Measurements from ENCODE around the gene FXYD3.

Gene FXYD3

DNA sequence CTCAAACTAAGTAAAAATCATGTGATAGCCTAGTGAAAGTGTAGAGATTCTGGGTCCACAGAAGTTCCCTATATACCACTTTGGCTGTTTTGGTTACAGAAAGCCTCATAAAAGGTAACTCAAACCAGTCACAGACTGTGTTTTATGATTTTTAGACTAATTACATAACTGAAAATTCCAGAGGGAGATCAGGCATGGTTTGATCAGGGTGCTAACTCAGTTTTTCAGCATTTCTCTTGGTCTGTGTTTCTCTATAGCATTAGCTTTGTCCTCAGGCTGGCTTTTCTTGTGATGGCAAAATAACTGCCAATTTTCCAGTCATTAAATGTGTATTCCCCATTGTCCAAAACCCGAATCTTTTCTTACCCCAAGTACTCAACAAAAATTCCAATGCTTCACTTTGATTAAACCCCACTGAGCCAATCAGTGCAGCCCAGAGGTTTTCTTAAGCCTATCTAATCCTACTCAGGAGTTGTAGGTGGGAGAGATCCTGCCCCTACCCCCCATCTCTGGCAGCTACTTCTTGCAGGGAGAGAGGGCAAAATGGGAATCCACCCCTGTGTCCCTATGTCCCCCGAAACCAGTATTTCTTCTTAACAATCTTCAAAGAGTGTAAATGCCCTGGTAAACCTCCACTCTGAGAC, 8.6 kb upstream of the FXYD3 start:
- H3K27ac ChIP-seq (ENCODE audit: low read depth, low read length), result no peak overlapping the region
- no peaks in the 10 kb centered on the region for H3K79me2 ChIP-seq (ENCODE audit: control insufficient read depth, insufficient read depth, low read length, unreplicated experiment)
- H3K4me3 ChIP-seq (ENCODE audit: low read depth, low read length), result no peak overlapping the region
- H3K27me3 ChIP-seq (ENCODE audit: insufficient read depth, low read length), result no peaks in the 10 kb centered on the region
- no peak overlapping the region for H2AFZ ChIP-seq (ENCODE audit: low read length, unreplicated experiment)
- no peaks in the 10 kb centered on the region for H3K36me3 ChIP-seq (ENCODE audit: insufficient read depth, low read length)
- H3K4me1 ChIP-seq (ENCODE audit: control insufficient read depth, insufficient read depth, low read length, unreplicated experiment), result no peaks in the 10 kb centered on the region

DNA sequence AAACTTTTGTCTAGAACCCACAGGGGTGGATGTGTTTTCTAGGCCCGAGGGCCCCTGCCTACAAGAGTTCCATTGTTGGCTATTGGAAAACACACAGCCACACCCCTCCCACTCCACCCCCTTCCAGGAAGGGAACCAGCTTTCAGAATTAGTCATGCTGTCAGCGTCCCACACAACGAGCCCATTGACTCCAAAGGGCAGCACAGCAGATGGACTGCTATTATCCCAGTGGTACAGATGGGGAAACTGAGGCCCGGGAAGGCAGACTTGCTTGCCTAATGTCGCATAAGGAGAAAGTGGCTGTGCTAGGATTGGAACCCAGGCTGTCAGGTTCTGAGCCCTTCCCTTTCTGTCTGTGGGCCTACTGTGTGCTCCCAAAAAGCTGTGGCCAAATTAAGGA, 8.1 kb upstream of the FXYD3 start:
- H3K27ac ChIP-seq (ENCODE audit: low read depth, low read length), result no peak overlapping the region
- H3K79me2 ChIP-seq (ENCODE audit: control insufficient read depth, insufficient read depth, low read length, unreplicated experiment), result no peaks in the 10 kb centered on the region
- H3K36me3 ChIP-seq (ENCODE audit: insufficient read depth, low read length), result no peaks in the 10 kb centered on the region
- no peaks in the 10 kb centered on the region for H3K27me3 ChIP-seq (ENCODE audit: insufficient read depth, low read length)
- no peak overlapping the region for H2AFZ ChIP-seq (ENCODE audit: low read length, unreplicated experiment)
- no peaks in the 10 kb centered on the region for H3K4me1 ChIP-seq (ENCODE audit: control insufficient read depth, insufficient read depth, low read length, unreplicated experiment)
- no peak overlapping the region for H3K4me3 ChIP-seq (ENCODE audit: low read depth, low read length)

DNA sequence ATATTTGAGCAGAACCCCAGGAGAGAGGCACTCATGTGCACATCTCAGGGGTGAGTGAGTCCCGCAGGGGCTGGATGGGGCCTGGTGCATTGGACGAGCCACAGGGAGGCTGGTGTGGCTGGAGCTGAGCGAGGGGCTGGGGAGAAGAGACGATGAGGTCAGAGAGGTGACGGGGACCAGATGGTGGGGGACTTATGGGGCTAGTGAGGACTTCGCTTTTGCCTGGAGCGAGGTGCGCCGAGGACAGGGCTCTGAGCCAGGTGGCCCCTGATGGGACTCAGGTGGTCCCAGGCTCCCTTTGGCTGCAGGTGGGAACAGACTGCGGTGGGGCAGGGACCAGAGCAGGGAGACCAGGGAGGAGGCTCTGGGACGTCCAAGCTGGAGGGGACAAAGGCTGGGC, 6.9 kb upstream of the FXYD3 start:
- H3K79me2 ChIP-seq (ENCODE audit: control insufficient read depth, insufficient read depth, low read length, unreplicated experiment), result no peaks in the 10 kb centered on the region
- no peaks in the 10 kb centered on the region for H3K4me1 ChIP-seq (ENCODE audit: control insufficient read depth, insufficient read depth, low read length, unreplicated experiment)
- no peaks in the 10 kb centered on the region for H3K36me3 ChIP-seq (ENCODE audit: insufficient read depth, low read length)
- H3K27ac ChIP-seq (ENCODE audit: low read depth, low read length), result no peak overlapping the region
- H3K4me3 ChIP-seq (ENCODE audit: low read depth, low read length), result no peak overlapping the region
- H2AFZ ChIP-seq (ENCODE audit: low read length, unreplicated experiment), result no peak overlapping the region
- no peaks in the 10 kb centered on the region for H3K27me3 ChIP-seq (ENCODE audit: insufficient read depth, low read length)

- Histone ChIP-seq H3K79me2 (ENCODE audit: control insufficient read depth, insufficient read depth, low read length, unreplicated experiment) (no peaks in the 10 kb centered on the region), H3K27ac (ENCODE audit: low read depth, low read length) (no peak overlapping the region), H3K36me3 (ENCODE audit: insufficient read depth, low read length) (no peaks in the 10 kb centered on the region), H3K27me3 (ENCODE audit: insufficient read depth, low read length) (no peaks in the 10 kb centered on the region), H3K4me1 (ENCODE audit: control insufficient read depth, insufficient read depth, low read length, unreplicated experiment) (no peaks in the 10 kb centered on the region), H3K4me3 (ENCODE audit: low read depth, low read length) (no peak overlapping the region), H2AFZ (ENCODE audit: low read length, unreplicated experiment) (no peak overlapping the region)
Observed at GRCh38 chr19:35109395-35110112, 6.1 kb upstream of the FXYD3 start.

- H3K27me3 ChIP-seq (ENCODE audit: insufficient read depth, low read length), result no peaks in the 10 kb centered on the region
- no peaks in the 10 kb centered on the region for H3K4me1 ChIP-seq (ENCODE audit: control insufficient read depth, insufficient read depth, low read length, unreplicated experiment)
- H3K36me3 ChIP-seq (ENCODE audit: insufficient read depth, low read length), result no peaks in the 10 kb centered on the region
- no peaks in the 10 kb centered on the region for H3K79me2 ChIP-seq (ENCODE audit: control insufficient read depth, insufficient read depth, low read length, unreplicated experiment)
- no peak overlapping the region for H2AFZ ChIP-seq (ENCODE audit: low read length, unreplicated experiment)
- no peak overlapping the region for H3K27ac ChIP-seq (ENCODE audit: low read depth, low read length)
- H3K4me3 ChIP-seq (ENCODE audit: low read depth, low read length), result no peak overlapping the region
Observed at GRCh38 chr19:35110974-35111373, 4.6 kb upstream of the FXYD3 start.

GRCh38 chr19:35112995-35113688, 2.5 kb upstream of the FXYD3 start:
- Histone ChIP-seq H3K27ac (ENCODE audit: low read depth, low read length) (no peak overlapping the region), H3K4me1 (ENCODE audit: control insufficient read depth, insufficient read depth, low read length, unreplicated experiment) (no peaks in the 10 kb centered on the region), H3K4me3 (ENCODE audit: low read depth, low read length) (no peak overlapping the region), H3K27me3 (ENCODE audit: insufficient read depth, low read length) (no peaks in the 10 kb centered on the region), H3K36me3 (ENCODE audit: insufficient read depth, low read length) (no peaks in the 10 kb centered on the region), H2AFZ (ENCODE audit: low read length, unreplicated experiment) (no peak overlapping the region), H3K79me2 (ENCODE audit: control insufficient read depth, insufficient read depth, low read length, unreplicated experiment) (no peaks in the 10 kb centered on the region)

DNA sequence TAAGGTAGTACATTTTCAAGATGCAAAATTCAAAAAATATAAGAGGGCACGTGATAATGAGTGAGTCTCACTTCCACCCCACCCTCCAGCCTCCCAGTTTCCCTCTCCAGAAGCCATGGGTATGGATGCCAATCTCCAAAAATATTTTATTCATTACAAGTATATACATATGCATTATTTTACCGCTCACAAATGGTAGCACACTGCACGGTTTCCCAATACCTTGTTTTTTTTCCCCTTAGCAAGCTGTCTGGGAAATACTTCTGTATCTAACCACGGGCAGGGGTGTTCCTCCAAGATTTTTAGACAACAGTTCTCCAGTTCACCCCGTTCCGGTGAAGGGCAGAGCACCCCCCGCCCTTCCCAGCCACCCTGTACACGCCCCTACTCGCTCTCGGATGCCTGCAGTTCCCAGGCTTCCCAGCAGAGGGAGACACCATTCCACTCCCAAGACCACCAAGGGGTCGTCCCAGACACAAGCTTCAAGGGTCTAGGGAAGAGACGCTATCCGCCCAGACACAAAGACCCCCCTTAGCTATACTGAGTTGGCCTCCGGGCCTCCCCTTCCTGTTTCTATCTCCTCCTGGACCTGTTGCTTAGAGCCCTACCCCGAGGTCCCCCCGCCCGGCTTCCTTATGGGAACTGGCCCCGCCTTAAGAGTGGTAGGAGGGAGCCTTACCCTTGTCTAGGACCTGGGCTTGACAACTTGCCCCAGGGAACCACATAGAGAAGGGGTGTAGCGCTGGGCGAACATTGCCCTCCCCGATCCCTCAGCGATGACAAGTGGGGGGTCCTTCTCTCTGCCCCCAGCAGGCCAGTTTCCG, 1.1 kb upstream of the FXYD3 start:
- no peaks in the 10 kb centered on the region for H3K4me1 ChIP-seq (ENCODE audit: control insufficient read depth, insufficient read depth, low read length, unreplicated experiment)
- no peaks in the 10 kb centered on the region for H3K27me3 ChIP-seq (ENCODE audit: insufficient read depth, low read length)
- no peak overlapping the region for H3K4me3 ChIP-seq (ENCODE audit: low read depth, low read length)
- no peak overlapping the region for H2AFZ ChIP-seq (ENCODE audit: low read length, unreplicated experiment)
- H3K79me2 ChIP-seq (ENCODE audit: control insufficient read depth, insufficient read depth, low read length, unreplicated experiment), result no peaks in the 10 kb centered on the region
- H3K36me3 ChIP-seq (ENCODE audit: insufficient read depth, low read length), result no peaks in the 10 kb centered on the region
- no peak overlapping the region for H3K27ac ChIP-seq (ENCODE audit: low read depth, low read length)

GRCh38 chr19:35116072-35116801, 614 bp downstream of the FXYD3 start:
- Histone ChIP-seq H3K27ac (ENCODE audit: low read depth, low read length) (no peak overlapping the region), H3K27me3 (ENCODE audit: insufficient read depth, low read length) (no peaks in the 10 kb centered on the region), H3K36me3 (ENCODE audit: insufficient read depth, low read length) (no peaks in the 10 kb centered on the region), H2AFZ (ENCODE audit: low read length, unreplicated experiment) (no peak overlapping the region), H3K4me1 (ENCODE audit: control insufficient read depth, insufficient read depth, low read length, unreplicated experiment) (peaks cover 12% of the 10 kb centered on the region), H3K4me3 (ENCODE audit: low read depth, low read length) (no peak overlapping the region), H3K79me2 (ENCODE audit: control insufficient read depth, insufficient read depth, low read length, unreplicated experiment) (no peaks in the 10 kb centered on the region)

DNA sequence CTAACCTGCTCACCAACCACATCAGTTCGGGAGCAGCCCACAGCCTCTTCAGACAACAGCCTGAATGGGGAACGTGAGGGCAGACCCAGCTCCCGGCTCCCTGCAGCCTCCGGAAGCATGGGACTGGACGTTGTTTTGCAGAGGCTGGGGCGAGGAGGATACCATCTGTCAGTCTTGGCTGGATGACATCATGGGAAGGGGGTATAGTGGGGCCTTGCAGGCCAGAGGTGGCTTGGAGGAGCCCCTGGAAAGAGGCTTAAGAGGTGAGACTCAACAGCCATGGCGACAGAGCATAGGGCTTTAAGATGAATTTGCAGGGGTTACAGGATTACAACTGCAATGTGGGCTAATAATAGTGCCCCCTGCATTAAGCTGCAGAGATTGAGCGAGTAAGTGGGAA, 1.5 kb downstream of the FXYD3 start:
- H3K27me3 ChIP-seq (ENCODE audit: insufficient read depth, low read length), result no peaks in the 10 kb centered on the region
- no peak overlapping the region for H2AFZ ChIP-seq (ENCODE audit: low read length, unreplicated experiment)
- H3K79me2 ChIP-seq (ENCODE audit: control insufficient read depth, insufficient read depth, low read length, unreplicated experiment), result no peaks in the 10 kb centered on the region
- no peak overlapping the region for H3K4me3 ChIP-seq (ENCODE audit: low read depth, low read length)
- H3K36me3 ChIP-seq (ENCODE audit: insufficient read depth, low read length), result no peaks in the 10 kb centered on the region
- peaks cover 17% of the 10 kb centered on the region for H3K4me1 ChIP-seq (ENCODE audit: control insufficient read depth, insufficient read depth, low read length, unreplicated experiment)
- no peak overlapping the region for H3K27ac ChIP-seq (ENCODE audit: low read depth, low read length)

DNA sequence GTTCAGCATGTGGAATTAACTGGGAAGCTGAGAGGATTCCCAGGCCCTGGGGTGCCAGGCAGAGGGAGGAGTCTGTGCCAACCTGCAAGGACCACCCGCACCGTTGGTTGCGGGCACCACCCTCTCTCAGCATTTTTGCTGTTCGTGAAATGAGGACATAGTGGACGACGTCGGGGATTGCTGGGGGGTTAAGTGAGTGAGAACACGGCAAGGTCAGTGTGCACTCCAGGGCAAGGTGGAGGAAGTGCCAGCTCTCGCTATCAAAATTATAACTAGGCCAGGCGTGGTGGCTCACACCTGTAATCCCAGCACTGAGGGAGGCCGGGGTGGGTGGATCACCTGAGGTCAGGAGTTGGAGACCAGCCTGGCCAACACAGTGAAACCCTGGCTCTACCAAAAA, 2.2 kb downstream of the FXYD3 start:
- H2AFZ ChIP-seq (ENCODE audit: low read length, unreplicated experiment), result no peak overlapping the region
- H3K4me3 ChIP-seq (ENCODE audit: low read depth, low read length), result no peak overlapping the region
- no peaks in the 10 kb centered on the region for H3K27me3 ChIP-seq (ENCODE audit: insufficient read depth, low read length)

More for the DNA sequence above, 2.2 kb downstream of the FXYD3 start:
- Histone ChIP-seq H3K36me3 (ENCODE audit: insufficient read depth, low read length) (no peaks in the 10 kb centered on the region), H3K79me2 (ENCODE audit: control insufficient read depth, insufficient read depth, low read length, unreplicated experiment) (no peaks in the 10 kb centered on the region), H3K27ac (ENCODE audit: low read depth, low read length) (no peak overlapping the region), H3K4me1 (ENCODE audit: control insufficient read depth, insufficient read depth, low read length, unreplicated experiment) (peaks cover 21% of the 10 kb centered on the region)

Data from ACC112 (cell line).